ENCODE results near the gene ZNF438. TPM values are rescaled to one million over a fixed set of nuclear protein-coding genes. Genes with fewer than 3 reads are reported as not detected.

Gene ZNF438
- total RNA-seq, 1 experiment from 2014 or later = 8.4 TPM

DNA sequence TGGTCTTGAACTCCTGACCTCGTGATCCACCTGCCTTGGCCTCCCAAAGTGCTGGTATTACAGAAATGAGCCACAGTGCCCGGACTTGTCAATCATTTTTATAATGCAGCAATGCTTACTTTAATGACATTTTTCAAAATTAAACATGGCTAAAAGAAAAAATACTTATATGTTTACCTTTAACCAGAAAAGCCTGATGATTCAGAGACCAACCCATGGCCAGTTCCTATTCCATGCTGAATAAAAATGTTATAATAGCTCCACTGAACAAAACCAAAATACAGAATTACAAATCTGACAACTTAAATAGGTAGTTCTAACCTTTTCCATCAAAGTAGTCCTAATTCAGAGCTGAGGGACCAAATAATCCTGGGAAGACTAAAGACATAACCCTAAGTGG lies 21.6 kb downstream of the ZNF438 start:
- DNase-seq (ENCODE audit: unreplicated experiment) = no peak
- TF ChIP-seq, protein P1, sequence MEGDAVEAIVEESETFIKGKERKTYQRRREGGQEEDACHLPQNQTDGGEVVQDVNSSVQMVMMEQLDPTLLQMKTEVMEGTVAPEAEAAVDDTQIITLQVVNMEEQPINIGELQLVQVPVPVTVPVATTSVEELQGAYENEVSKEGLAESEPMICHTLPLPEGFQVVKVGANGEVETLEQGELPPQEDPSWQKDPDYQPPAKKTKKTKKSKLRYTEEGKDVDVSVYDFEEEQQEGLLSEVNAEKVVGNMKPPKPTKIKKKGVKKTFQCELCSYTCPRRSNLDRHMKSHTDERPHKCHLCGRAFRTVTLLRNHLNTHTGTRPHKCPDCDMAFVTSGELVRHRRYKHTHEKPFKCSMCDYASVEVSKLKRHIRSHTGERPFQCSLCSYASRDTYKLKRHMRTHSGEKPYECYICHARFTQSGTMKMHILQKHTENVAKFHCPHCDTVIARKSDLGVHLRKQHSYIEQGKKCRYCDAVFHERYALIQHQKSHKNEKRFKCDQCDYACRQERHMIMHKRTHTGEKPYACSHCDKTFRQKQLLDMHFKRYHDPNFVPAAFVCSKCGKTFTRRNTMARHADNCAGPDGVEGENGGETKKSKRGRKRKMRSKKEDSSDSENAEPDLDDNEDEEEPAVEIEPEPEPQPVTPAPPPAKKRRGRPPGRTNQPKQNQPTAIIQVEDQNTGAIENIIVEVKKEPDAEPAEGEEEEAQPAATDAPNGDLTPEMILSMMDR (IDR thresholded peaks at IDR 0.05; ENCODE audit: unreplicated experiment) = no peak
- H3K4me1 Mint-ChIP-seq (ENCODE audit: insufficient read depth, unreplicated experiment) = peaks cover 29% of the 10 kb centered on the region
- H3K4me3 Mint-ChIP-seq (ENCODE audit: unreplicated experiment) = no peak overlapping the region
- BruUV-seq (replicated peaks) = no TSS peak
- peaks cover 6% of the 10 kb centered on the region for H3K36me3 Mint-ChIP-seq (ENCODE audit: insufficient read depth, unreplicated experiment)
- intact Hi-C loops (cut with micrococcal nuclease) = no loop called here
- no peak overlapping the region for H3K27ac Mint-ChIP-seq (ENCODE audit: low read depth, unreplicated experiment)
- H3K27me3 Mint-ChIP-seq (ENCODE audit: insufficient read depth, unreplicated experiment) = no peaks in the 10 kb centered on the region
- CTCF ChIA-PET = interaction anchor here (0.7 kb wide), 1 partner anchor 1145 kb away, joined by 4 read pairs; no protein-coding TSS in a partner anchor
- POLR2A ChIA-PET = interaction anchor here (0.6 to 0.9 kb wide), 2 partner anchors 10 to 74 kb away, joined by 3 read pairs; no protein-coding TSS in a partner anchor
- peaks cover 19% of the 10 kb centered on the region for H3K9me3 Mint-ChIP-seq (ENCODE audit: unreplicated experiment)

DNA sequence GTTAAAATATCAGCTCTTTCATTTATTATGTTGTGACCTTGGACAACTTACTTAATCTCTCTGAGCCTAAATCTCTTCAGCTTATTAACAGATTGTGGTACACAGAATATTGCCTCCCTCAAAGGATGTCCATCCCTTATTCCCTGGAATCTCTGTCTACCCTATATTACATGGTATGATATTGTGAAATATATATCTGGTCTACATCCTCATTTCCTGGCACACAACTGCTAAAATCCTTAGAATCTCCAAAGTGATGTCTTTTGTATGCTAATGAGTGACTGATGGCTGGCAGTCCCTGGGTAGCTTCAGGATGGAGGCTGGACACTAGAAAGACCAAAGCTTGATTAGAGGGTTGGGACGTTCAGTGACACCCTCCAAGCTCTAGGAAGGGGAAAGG lies 25.8 kb downstream of the ZNF438 start:
- BruUV-seq (replicated peaks) = no TSS peak
- Mint-ChIP-seq H3K36me3 (ENCODE audit: insufficient read depth, unreplicated experiment) (no peaks in the 10 kb centered on the region), H3K27me3 (ENCODE audit: insufficient read depth, unreplicated experiment) (no peaks in the 10 kb centered on the region), H3K4me3 (ENCODE audit: unreplicated experiment) (no peak overlapping the region), H3K27ac (ENCODE audit: low read depth, unreplicated experiment) (peak overlapping the region; percentile 47), H3K4me1 (ENCODE audit: insufficient read depth, unreplicated experiment) (peaks cover 33% of the 10 kb centered on the region), H3K9me3 (ENCODE audit: unreplicated experiment) (peaks cover 5% of the 10 kb centered on the region)
- intact Hi-C loops (cut with micrococcal nuclease) = no loop called here
- POLR2A ChIA-PET = interaction anchor here (0.7 to 2.8 kb wide), 3 partner anchors 20 to 780 kb away, joined by 3 to 7 read pairs (median 3); partner anchors contain the start of gene ZNF438
- no peak for DNase-seq (ENCODE audit: unreplicated experiment)
- CTCF ChIA-PET = interaction anchor here (0.6 kb wide), 1 partner anchor 10 kb away, joined by 3 read pairs; no protein-coding TSS in a partner anchor
- TF ChIP-seq, protein P1 (IDR thresholded peaks at IDR 0.05; ENCODE audit: unreplicated experiment) = no peak

DNA sequence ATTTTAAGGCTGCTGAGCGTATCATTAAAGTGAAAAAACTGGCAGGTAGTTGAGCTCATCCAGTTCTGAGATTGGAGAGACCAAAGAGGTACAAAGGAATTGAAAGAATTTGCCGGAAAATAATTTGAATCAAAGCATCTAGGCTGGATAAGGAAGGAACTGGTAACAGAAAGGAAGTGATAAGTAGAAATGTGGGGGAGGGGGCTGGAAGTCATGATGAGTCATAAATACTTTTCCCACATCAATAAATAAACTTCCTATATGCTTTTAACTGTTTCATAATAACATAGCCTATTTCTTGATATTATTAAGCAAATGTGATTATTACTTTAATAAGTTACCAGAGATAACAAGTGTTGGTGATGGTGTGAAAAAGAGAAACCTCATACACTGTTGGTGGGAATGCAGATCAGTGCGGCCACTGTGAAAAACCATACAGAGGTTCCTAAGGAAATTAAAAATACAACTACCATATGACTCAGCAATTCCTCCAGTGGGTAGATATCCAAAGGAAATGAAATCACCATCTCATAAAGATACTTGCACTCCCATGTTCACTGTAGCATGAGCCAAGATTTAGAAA lies 27.0 kb downstream of the ZNF438 start:
- BruUV-seq (replicated peaks) = no TSS peak
- peak overlapping the region; percentile 47 for H3K27ac Mint-ChIP-seq (ENCODE audit: low read depth, unreplicated experiment)
- peak; percentile 62 for DNase-seq (ENCODE audit: unreplicated experiment)
- ChIA-PET CTCF (no interaction called here), POLR2A (interaction anchor here (0.6 to 2.8 kb wide), 4 partner anchors 19 to 416 kb away, joined by 3 to 7 read pairs (median 3); no protein-coding TSS in a partner anchor)
- peaks cover 5% of the 10 kb centered on the region for H3K9me3 Mint-ChIP-seq (ENCODE audit: unreplicated experiment)
- intact Hi-C loops (cut with micrococcal nuclease) = no loop called here
- H3K27me3 Mint-ChIP-seq (ENCODE audit: insufficient read depth, unreplicated experiment) = no peaks in the 10 kb centered on the region
- no peak overlapping the region for H3K4me3 Mint-ChIP-seq (ENCODE audit: unreplicated experiment)
- H3K36me3 Mint-ChIP-seq (ENCODE audit: insufficient read depth, unreplicated experiment) = no peaks in the 10 kb centered on the region
- peaks cover 36% of the 10 kb centered on the region for H3K4me1 Mint-ChIP-seq (ENCODE audit: insufficient read depth, unreplicated experiment)
- TF ChIP-seq, protein P1 (IDR thresholded peaks at IDR 0.05; ENCODE audit: unreplicated experiment) = no peak

DNA sequence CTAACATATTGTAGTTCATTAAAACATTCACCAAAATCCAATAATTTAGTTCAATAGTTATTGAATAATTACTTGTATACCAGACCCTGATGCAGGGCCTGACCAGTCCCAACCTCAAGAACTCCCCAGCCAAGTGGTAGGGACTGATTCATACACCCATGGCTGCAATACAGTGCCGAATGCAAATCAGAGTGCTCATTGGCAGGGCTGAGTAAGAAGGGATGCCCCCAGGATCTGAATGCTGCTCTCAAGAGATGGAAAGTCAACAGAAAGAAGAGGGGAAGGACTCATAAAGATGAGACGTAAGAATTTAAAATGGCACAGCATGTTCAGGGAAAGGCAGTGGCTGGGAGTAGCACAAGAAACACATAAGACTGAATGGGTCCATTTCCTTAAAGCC lies 29.9 kb downstream of the ZNF438 start:
- H3K36me3 Mint-ChIP-seq (ENCODE audit: insufficient read depth, unreplicated experiment) = no peaks in the 10 kb centered on the region
- POLR2A ChIA-PET = no interaction called here
- CTCF ChIA-PET = no interaction called here
- no peak overlapping the region for H3K4me3 Mint-ChIP-seq (ENCODE audit: unreplicated experiment)
- no peaks in the 10 kb centered on the region for H3K27me3 Mint-ChIP-seq (ENCODE audit: insufficient read depth, unreplicated experiment)
- TF ChIP-seq, protein P1 (IDR thresholded peaks at IDR 0.05; ENCODE audit: unreplicated experiment) = no peak
- no peak for DNase-seq (ENCODE audit: unreplicated experiment)
- intact Hi-C loops (cut with micrococcal nuclease) = no loop called here
- peaks cover 36% of the 10 kb centered on the region for H3K4me1 Mint-ChIP-seq (ENCODE audit: insufficient read depth, unreplicated experiment)
- no peak overlapping the region for H3K27ac Mint-ChIP-seq (ENCODE audit: low read depth, unreplicated experiment)
- no TSS peak for BruUV-seq (replicated peaks)
- H3K9me3 Mint-ChIP-seq (ENCODE audit: unreplicated experiment) = peaks cover 11% of the 10 kb centered on the region
